ENCODE results near the gene NEK4. TPM values are rescaled to one million over a fixed set of nuclear protein-coding genes. Genes with fewer than 3 reads are reported as not detected.

NEK4 gene
- polyA plus RNA-seq, 1 donor (not counting 4 experiments of a cell fraction or from before 2014, with no cell fraction given): 13.6 TPM

GRCh38 chr3:52756141-52756540, 14.6 kb downstream of the NEK4 start:
- FAIRE-seq (no peak), DNase-seq (ENCODE audit: low read depth, low spot score) (no peak)
- H3K9ac ChIP-seq (ENCODE audit: control insufficient read depth, extremely low read depth, insufficient read depth, low read length): no peak overlapping the region
- H3K36me3 ChIP-seq (ENCODE audit: control insufficient read depth in 2 of 2, extremely low read depth in 1 of 2, insufficient read depth in 2 of 2, low read length in 2 of 2): peaks cover 0 to 11% of the 10 kb centered on the region in 2 experiments
- no peak for TF ChIP-seq EZH2 (IDR thresholded peaks at IDR 0.05; ENCODE audit: low read length)
- no peak for TF ChIP-seq CTCF (optimal IDR thresholded peaks at IDR 0.05 in 1 of 3, IDR thresholded peaks at IDR 0.05 in 1 of 3, conservative IDR thresholded peaks at IDR 0.05 in 1 of 3; ENCODE audit: extremely low read depth in 1 of 3, insufficient read depth in 2 of 3, low read length in 3 of 3)
- no peak overlapping the region for H3K27ac ChIP-seq (ENCODE audit: control insufficient read depth, insufficient read depth, low read length)
- no peaks in the 10 kb centered on the region for H3K27me3 ChIP-seq (ENCODE audit: control insufficient read depth, extremely low read depth, insufficient read depth, low read length)
- no peak overlapping the region for H2AFZ ChIP-seq (ENCODE audit: control insufficient read depth, low read length)
- H3K4me3 ChIP-seq (ENCODE audit: control insufficient read depth in 2 of 3, extremely low read depth in 1 of 3, insufficient read depth in 2 of 3, low read depth in 1 of 3, low read length in 3 of 3): no peak overlapping the region
- dilution Hi-C loops (cut with MboI; ENCODE audit: extremely low pct_ligation_motif_present, low sequenced_read_pairs): no loop called here
- no peaks in the 10 kb centered on the region for H3K79me2 ChIP-seq (ENCODE audit: control insufficient read depth, insufficient read depth, low read length)
- no peaks in the 10 kb centered on the region for H3K4me1 ChIP-seq (ENCODE audit: control insufficient read depth, extremely low read depth, insufficient read depth, low read length)
- no peaks in the 10 kb centered on the region for H3K9me1 ChIP-seq (ENCODE audit: control insufficient read depth, extremely low read depth, insufficient read depth, low read length)
- no peaks in the 10 kb centered on the region for H4K20me1 ChIP-seq (ENCODE audit: control insufficient read depth, extremely low read depth, insufficient read depth, low read length)
- no peaks in the 10 kb centered on the region for H3K9me3 ChIP-seq (ENCODE audit: control insufficient read depth, low read depth, low read length)
- no peak overlapping the region for H3K4me2 ChIP-seq (ENCODE audit: control insufficient read depth, extremely low read depth, insufficient read depth, low read depth, low read length)

- Histone ChIP-seq H2AFZ (ENCODE audit: control insufficient read depth, low read length) (no peak overlapping the region), H3K4me1 (ENCODE audit: control insufficient read depth, extremely low read depth, insufficient read depth, low read length) (no peaks in the 10 kb centered on the region), H3K27ac (ENCODE audit: control insufficient read depth, insufficient read depth, low read length) (no peak overlapping the region), H3K4me2 (ENCODE audit: control insufficient read depth, extremely low read depth, insufficient read depth, low read depth, low read length) (no peak overlapping the region), H3K36me3 (ENCODE audit: control insufficient read depth in 2 of 2, extremely low read depth in 1 of 2, insufficient read depth in 2 of 2, low read length in 2 of 2) (peaks cover 9 to 13% of the 10 kb centered on the region in 2 experiments), H3K79me2 (ENCODE audit: control insufficient read depth, insufficient read depth, low read length) (no peaks in the 10 kb centered on the region), H3K9me1 (ENCODE audit: control insufficient read depth, extremely low read depth, insufficient read depth, low read length) (no peaks in the 10 kb centered on the region), H3K4me3 (ENCODE audit: control insufficient read depth in 2 of 3, extremely low read depth in 1 of 3, insufficient read depth in 2 of 3, low read depth in 1 of 3, low read length in 3 of 3) (no peak overlapping the region), H4K20me1 (ENCODE audit: control insufficient read depth, extremely low read depth, insufficient read depth, low read length) (no peaks in the 10 kb centered on the region), H3K27me3 (ENCODE audit: control insufficient read depth, extremely low read depth, insufficient read depth, low read length) (no peaks in the 10 kb centered on the region), H3K9me3 (ENCODE audit: control insufficient read depth, low read depth, low read length) (no peaks in the 10 kb centered on the region), H3K9ac (ENCODE audit: control insufficient read depth, extremely low read depth, insufficient read depth, low read length) (no peak overlapping the region)
- TF ChIP-seq EZH2 (IDR thresholded peaks at IDR 0.05; ENCODE audit: low read length) (no peak), CTCF (optimal IDR thresholded peaks at IDR 0.05 in 1 of 3, IDR thresholded peaks at IDR 0.05 in 1 of 3, conservative IDR thresholded peaks at IDR 0.05 in 1 of 3; ENCODE audit: extremely low read depth in 1 of 3, insufficient read depth in 2 of 3, low read length in 3 of 3) (no peak)
- no peak for DNase-seq (ENCODE audit: low read depth, low spot score)
- no peak for FAIRE-seq
- dilution Hi-C loops (cut with MboI; ENCODE audit: extremely low pct_ligation_motif_present, low sequenced_read_pairs): no loop called here
These were observed 16.4 kb downstream of the NEK4 start for GRCh38 chr3:52754373-52754772.
